ENCODE data around the gene ARL8B.

Gene ARL8B

GRCh38 chr3:5190147-5190791, 68.2 kb downstream of the ARL8B start:
- H3K4me3 ChIP-seq (ENCODE audit: low read depth, low read length) = no peak overlapping the region
- no peaks in the 10 kb centered on the region for H3K4me1 ChIP-seq
- H3K27me3 ChIP-seq = no peaks in the 10 kb centered on the region
- no peaks in the 10 kb centered on the region for H3K36me3 ChIP-seq
- H3K9me3 ChIP-seq = no peaks in the 10 kb centered on the region
- TF ChIP-seq CTCF (IDR thresholded peaks at IDR 0.05; ENCODE audit: low read depth, low read length) = no peak
- no peak for DNase-seq

- Histone ChIP-seq H3K9me3 (no peaks in the 10 kb centered on the region), H3K4me3 (ENCODE audit: low read depth, low read length) (no peak overlapping the region), H3K4me1 (no peaks in the 10 kb centered on the region), H3K36me3 (no peaks in the 10 kb centered on the region), H3K27me3 (no peaks in the 10 kb centered on the region)
- no peak for DNase-seq
- no peak for TF ChIP-seq CTCF (IDR thresholded peaks at IDR 0.05; ENCODE audit: low read depth, low read length)
These were observed 69.6 kb downstream of the ARL8B start for GRCh38 chr3:5191555-5192304.

GRCh38 chr3:5192571-5193365, 70.7 kb downstream of the ARL8B start:
- no peak for DNase-seq
- Histone ChIP-seq H3K4me3 (ENCODE audit: low read depth, low read length) (no peak overlapping the region), H3K4me1 (no peaks in the 10 kb centered on the region), H3K36me3 (no peaks in the 10 kb centered on the region), H3K9me3 (no peaks in the 10 kb centered on the region), H3K27me3 (no peaks in the 10 kb centered on the region)
- TF ChIP-seq CTCF (IDR thresholded peaks at IDR 0.05; ENCODE audit: low read depth, low read length) = no peak

GRCh38 chr3:5194341-5194740, 72.2 kb downstream of the ARL8B start:
- no peaks in the 10 kb centered on the region for H3K36me3 ChIP-seq
- H3K4me3 ChIP-seq (ENCODE audit: low read depth, low read length) = no peak overlapping the region
- no peaks in the 10 kb centered on the region for H3K9me3 ChIP-seq
- TF ChIP-seq CTCF (IDR thresholded peaks at IDR 0.05; ENCODE audit: low read depth, low read length) = no peak
- no peaks in the 10 kb centered on the region for H3K27me3 ChIP-seq
- no peaks in the 10 kb centered on the region for H3K4me1 ChIP-seq
- DNase-seq = no peak

- no peak for DNase-seq
- Histone ChIP-seq H3K4me3 (ENCODE audit: low read depth, low read length) (no peak overlapping the region), H3K9me3 (no peaks in the 10 kb centered on the region), H3K27me3 (no peaks in the 10 kb centered on the region), H3K36me3 (no peaks in the 10 kb centered on the region), H3K4me1 (no peaks in the 10 kb centered on the region)
- TF ChIP-seq CTCF (IDR thresholded peaks at IDR 0.05; ENCODE audit: low read depth, low read length) = no peak
These were observed 72.9 kb downstream of the ARL8B start for GRCh38 chr3:5194801-5195509.
